GM19328 (cell line): ENCODE results near the gene ODAD4.

Source experiments
- ATAC-seq: cut with Tn5 transposase; IDR thresholded peaks from one replicate; pipeline ENCODE4 v1.9.1; 2021; ENCODE audit warnings: mild to moderate bottlenecking, moderate library complexity; ENCODE audit not compliant: unreplicated experiment

The ODAD4 gene

GRCh38 chr17:41967921-41968578 lies 37.6 kb downstream of the ODAD4 start:
- ATAC-seq: no peak

DNA sequence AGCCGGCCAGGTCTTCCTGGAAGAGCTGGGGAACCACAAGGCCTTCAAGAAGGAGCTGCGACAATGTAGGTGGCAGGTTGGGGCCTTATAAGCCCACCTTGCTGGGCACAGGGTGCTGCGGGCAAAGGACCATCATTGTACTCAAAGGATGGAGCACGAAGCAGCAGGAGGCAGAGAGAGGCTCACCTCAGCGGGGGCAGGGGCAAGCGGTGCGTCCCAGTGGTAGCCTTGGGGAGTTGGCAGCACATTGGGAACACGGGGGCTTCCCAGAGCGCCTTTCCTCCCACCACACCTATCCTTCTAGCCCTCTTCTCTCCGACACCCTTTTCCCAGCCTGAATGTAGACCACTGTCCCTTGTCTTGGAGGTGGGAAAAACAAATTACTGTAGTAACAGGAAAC lies 38.3 kb downstream of the ODAD4 start:
- no peak for ATAC-seq

DNA sequence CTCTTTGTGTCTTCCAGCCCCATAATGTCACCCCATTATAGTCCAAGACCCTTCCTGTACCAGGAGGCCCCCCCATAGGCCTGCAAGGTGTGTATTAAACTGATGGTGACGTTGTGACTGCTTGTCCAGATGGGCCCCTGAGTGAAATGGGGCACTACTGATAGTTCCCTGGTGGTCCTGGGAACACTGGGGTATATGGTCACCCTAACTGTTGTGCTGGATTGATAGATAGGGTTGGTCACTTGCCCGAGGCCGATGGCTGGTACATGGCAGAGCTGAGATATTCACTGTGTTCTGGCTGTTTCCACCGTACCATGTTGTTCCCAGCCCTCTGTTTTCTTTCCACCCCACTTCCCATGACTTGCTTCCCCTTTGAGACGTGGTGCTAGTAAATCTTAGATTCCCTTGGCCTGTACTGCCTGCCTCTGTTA lies 40.5 kb downstream of the ODAD4 start:
- no peak for ATAC-seq

DNA sequence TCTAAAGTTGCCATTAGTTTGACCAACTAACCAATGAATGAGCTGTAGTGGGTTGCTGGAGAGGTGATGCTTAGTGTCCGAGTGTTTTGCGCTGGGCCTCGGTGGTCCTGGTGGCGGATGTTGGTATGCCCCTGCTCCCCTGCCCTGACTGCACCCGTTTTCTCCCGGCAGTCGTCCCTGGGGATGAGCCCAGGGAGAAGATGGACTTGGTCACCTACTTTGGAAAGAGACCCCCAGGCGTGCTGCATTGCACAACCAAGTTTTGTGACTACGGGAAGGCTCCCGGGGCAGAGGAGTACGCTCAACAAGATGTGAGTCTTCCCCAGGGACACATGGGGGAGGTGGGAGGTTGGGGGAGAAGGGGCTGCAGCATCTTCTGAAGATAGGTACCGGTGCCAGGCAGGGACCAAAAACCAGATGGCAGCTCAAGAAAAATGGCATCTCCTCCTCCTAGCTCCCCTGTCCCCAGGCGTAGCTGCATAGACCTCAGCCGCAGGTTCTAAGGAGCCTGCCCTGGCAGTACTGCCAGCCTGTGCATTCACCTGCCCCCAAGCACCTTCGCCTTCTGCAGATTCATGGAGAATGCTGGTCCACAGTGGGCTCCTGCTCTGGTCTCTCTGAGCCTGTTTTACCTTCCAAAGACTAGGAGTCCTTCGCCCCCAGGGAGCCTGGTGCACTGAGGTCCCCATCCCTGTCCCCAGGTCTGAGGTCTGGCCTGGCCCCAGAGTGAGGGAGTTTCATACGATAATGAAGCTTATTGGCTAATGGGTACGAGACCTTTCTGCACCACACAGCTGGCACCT lies 41.5 kb downstream of the ODAD4 start:
- ATAC-seq: no peak

DNA sequence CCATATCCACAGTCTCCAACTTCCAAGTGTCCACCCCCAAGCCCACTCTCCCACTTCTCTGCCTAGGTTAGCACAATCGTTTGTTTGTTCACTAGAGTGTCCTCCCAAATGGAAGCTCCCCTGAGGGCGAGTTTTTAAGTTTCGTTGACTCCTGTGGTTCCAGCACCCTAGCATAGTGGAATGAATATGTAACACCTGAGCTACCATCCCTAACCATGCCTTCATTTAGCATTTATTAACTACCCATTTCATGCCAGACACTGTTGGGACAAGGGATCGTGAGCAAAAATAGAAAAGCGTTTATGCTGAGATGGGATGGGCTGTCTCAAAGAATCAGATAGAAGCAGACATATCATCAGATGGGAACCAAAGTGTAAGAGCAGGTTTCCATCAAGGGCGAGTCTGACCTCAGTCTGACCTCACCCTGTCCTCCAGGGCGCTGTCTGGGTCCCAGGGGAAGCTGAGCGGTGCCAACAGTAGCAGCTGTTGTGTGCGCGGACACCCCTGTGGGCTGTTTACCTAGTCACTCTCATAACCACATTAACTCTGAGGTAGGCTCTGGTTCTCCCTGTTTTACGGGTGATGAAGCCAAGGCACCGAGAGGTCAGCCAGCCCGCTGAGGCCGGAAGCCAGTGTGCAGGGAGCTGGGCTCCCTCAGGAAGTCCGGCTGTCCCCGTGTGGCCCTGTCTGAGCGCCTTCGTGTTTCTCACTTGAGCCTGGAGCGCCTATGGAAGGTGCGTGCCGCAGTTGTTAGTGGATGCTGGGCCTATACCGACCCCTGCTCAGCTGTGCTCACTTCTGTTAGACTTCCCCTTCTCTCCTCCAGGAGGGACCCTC lies 42.4 kb downstream of the ODAD4 start:
- ATAC-seq: no peak

GRCh38 chr17:41973408-41973811 lies 43.0 kb downstream of the ODAD4 start:
- ATAC-seq: no peak

GRCh38 chr17:41974031-41974430 lies 43.6 kb downstream of the ODAD4 start:
- no peak for ATAC-seq

GRCh38 chr17:41974658-41975057 lies 44.2 kb downstream of the ODAD4 start:
- no peak for ATAC-seq

- no peak for ATAC-seq
Observed at GRCh38 chr17:41975099-41976083, 45.0 kb downstream of the ODAD4 start.

- no peak for ATAC-seq
Observed at GRCh38 chr17:41976142-41976768, 45.8 kb downstream of the ODAD4 start.

- ATAC-seq: no peak
Observed at GRCh38 chr17:41977991-41978390, 47.6 kb downstream of the ODAD4 start.

GRCh38 chr17:41982026-41982760 lies 51.8 kb downstream of the ODAD4 start:
- no peak for ATAC-seq

GRCh38 chr17:41984454-41984853 lies 54.0 kb downstream of the ODAD4 start:
- no peak for ATAC-seq

DNA sequence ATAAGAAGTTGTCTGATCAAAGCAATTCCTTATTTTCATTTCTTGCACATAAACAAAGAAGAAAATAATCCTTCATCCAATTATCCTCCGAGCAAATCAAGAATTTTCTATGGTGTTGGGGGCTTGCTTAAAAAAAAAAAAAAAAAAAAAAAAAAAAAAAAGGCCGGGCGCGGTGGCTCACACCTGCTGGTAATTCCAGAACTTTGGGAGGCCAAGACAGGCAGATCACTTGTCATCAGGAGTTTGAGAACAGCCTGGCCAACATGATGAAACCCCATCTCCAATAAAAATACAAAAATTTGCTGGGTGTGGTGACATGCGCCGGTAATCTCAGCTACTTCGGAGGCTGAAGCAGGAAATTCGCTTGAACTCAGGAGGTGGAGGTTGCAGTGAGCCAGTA lies 55.5 kb downstream of the ODAD4 start:
- no peak for ATAC-seq

DNA sequence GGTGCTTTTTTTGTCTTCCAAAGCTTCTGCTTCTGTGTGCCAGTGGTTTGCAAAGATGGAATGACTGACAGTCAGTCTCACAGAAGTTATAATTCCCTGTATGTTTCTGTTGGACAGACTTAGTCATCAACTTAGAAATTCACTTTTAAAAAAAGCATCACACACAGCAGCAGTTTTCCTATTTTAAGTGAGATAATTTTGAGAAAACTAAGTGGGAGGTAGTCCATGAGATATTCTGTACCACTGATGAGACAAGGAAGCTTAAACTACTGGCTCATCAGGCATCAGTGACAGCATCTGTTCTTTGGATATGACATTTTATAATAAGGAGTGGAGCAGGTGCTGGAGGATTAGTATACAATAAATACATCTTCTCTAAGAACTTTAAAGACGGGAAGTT lies 56.2 kb downstream of the ODAD4 start:
- ATAC-seq: no peak

- no peak for ATAC-seq
Observed at GRCh38 chr17:41987642-41988041, 57.2 kb downstream of the ODAD4 start.

GRCh38 chr17:41988418-41988817 lies 58.0 kb downstream of the ODAD4 start:
- no peak for ATAC-seq

GRCh38 chr17:41989702-41990419 lies 59.4 kb downstream of the ODAD4 start:
- no peak for ATAC-seq

GRCh38 chr17:41992576-41992975 lies 62.2 kb downstream of the ODAD4 start:
- ATAC-seq: no peak
